NCI-H748 treated with DMSO at 0.1 percent for 48 hours (cell line): Measurements from ENCODE around the gene ASB1.

ENCODE experiments used
- DNase-seq: peaks from one replicate; lab custom pipeline; 2025; lab: John Stamatoyannopoulos, UW

Gene ASB1

DNA sequence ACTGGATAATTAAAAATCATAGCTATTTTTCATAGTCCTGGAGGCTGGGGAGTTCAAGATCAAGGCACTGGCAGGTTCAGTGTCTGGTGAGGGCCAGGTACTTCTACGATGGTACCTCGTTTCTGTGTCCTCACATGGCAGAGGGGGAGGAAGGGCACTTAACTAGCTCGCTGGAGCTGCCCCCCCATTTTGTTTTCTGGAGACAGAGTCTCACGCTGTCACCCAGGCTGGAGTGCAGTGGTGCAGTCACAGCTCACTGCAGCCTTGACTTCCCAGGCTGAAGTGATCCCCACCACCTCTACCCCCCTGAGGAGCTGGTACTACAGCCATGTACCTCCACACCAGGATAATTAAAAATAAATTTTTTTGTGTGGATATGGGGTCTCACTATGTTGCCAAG, 40.3 kb downstream of the ASB1 start:
- DNase-seq: no peak

DNA sequence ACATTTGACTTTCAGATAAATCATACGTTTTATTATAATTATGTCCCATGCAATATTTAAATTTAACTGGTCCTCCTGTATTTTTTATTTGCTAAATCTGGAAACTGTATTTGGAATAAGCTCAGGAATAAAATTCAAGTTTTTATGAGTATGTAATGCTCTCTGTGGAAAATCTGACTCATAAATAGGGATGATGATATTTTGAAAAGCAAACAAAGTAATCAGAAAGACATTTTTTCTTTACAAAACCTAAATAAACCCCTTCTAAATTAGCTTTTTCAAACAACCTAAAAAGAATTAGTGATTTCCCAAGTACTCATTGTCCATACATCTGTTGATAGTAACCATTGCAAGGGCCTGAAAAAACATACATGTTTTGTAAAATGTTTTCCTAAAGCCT, 41.1 kb downstream of the ASB1 start:
- DNase-seq: no peak

DNA sequence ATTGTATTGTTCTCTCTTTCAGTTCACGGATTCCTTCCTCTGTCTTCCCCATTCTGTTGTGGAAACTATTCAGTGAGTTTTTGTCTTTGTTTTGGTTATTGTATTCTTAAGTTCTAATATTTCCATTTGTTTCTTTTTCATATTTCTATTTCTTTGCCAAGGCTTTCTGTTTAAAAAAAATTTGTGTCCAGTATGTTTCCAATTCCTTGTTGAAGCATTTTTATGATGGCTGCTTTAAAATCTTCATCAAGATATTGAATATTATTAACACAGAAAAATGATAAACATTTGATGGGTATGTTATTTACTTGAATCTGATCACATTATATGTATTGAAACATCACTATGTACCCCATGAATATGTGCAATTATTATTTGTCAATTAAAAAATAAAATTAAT, 42.4 kb downstream of the ASB1 start:
- DNase-seq: no peak

DNA sequence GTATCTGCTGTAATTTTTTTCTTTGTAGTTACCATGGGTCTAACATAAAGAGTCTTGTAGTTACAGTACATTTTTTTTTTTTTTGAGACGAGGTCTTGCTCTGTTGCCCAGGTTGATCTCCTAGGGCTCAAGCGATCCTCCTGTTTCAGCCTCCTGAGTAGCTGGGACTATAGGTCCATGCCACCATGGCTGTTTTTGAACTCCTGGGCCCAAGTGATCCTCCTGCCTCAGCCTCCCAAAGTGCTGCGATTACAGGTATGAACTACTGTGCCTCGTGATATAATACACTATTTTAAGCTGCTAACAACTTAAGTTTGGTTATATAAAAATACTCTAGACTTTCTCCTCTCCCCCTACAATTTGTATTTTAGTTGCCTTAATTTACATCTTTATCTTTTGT, 46.3 kb downstream of the ASB1 start:
- no peak for DNase-seq

DNA sequence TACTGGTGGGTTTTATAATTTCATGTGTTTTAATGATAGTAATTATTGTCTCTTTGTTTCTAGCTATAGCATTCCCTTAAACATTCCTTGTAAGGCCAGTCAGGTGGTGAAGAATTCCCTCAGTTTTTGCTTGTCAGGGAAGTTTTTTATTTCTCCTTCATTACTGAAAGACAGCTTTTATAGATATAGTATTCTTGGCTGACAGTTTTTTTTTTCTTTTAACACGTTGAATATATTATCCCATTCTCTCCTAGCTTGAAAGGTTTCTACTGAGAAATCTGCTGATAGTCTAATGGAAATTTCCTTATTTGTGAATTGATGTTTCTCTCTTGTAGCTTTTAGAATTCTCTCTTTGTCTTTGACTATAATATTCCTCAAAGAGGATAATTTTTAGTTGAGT, 46.8 kb downstream of the ASB1 start:
- no peak for DNase-seq

DNA sequence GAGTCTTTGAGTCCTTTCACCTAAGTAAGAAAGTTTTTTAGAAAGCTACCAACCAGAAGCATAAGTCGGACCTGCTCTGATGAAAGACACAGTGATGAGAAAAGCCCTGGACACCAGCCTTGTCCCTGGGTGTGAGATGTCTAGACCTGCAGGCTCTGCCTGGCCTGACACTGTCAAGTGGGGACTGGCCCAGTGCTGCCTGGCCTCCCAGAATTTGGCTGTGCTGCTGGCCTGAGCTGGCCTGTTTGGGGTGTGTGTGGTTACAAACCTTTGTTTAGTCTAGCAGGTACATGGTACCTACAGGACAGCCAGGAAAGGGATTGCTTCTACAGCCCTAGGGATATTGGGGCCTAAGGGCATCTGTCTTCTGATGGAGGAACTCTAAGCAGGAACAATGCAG, 48.3 kb downstream of the ASB1 start:
- no peak for DNase-seq

DNA sequence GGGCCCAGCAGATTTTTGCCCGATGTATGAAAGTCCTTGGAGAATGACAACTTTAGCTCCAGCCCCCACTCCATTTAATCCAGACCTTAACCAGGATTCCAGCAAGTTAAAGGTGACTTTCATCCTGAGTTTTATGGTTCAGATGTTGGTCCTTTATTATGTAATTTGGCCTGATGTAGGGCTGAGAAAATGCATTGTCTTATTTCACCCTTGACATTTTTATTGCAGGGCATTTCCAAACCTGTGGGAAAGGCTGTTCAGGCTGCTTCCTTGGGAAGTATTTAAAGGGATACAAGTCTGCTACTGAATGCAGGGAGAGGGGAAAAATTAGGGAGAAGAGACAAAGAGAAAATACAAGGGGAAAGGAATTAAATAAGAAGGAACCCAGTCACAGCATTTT, 48.8 kb downstream of the ASB1 start:
- DNase-seq: no peak

DNA sequence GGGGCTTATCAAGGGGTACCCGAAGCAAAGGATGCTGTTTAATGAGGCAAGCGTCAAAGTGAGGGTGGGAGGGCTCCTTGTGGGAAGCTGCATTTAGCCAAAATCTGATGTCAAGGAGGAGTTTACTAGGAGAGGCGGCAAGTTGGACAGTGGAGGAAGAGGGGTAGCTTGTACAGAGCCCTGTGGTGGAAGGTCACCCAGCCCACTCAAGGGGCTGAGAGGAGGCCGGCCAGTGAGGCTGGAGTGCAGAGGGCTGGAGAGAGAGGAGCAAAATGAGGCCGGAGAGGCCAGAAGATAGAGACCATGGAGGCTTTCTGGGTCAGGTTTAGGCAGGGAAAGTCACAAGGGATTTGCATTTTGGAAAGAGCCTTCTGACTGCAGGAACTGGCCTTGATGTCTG, 49.5 kb downstream of the ASB1 start:
- no peak for DNase-seq

DNA sequence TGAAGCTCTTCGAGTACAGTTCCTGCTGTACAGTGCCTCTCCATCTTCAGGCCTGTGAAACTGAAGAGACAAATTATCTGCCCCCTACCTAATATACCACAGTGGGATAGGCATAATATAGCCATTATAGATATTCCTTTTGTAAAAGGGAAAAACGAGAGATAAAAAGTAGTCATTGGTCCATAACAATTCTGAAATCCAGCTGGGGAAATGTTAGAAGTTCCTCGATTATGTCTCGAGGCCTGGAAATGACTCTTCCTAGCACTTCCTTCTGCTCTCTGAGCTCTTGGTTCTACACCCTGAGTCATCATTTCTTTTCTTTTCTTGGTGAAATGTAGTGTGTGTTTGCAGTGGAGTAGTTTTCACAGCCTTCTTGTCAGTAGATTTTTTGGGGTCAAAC, 51.5 kb downstream of the ASB1 start:
- DNase-seq: no peak

DNA sequence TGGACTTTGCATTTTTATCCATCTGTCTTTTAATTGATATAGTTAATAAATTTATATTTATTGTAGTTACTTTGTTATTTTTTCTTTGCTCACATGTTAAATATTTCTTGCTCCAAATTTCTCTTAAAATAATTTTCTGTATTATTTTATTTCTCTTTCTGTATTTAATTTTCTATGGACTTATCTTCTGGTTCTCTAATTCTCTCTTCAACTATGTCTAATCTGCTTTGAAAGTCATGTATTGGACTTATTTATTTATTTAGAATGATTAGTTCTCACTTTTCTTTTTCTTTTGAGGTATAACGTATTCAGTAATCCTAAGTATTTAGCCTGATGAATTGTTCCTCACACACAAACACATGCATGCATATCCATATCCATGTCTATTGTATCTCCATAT, 53.1 kb downstream of the ASB1 start:
- DNase-seq: no peak

DNA sequence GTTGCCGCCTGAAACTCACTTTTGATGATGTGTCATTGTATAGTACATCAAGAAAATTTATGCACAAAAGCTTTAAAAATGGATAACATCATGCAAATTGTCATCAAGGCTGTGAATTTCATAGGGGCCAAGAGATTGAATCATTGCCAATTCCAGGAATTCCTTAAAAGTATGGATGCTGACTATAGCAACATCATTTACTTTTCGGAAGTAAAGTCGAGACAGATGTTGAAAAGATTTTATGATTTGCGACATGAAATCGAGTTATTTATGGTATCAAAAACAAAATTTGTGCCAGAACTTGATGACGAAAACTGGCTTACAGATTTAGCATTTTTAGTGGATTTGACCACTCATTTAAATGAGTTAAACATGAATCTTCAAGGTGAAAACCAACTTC, 56.3 kb downstream of the ASB1 start:
- DNase-seq: no peak

DNA sequence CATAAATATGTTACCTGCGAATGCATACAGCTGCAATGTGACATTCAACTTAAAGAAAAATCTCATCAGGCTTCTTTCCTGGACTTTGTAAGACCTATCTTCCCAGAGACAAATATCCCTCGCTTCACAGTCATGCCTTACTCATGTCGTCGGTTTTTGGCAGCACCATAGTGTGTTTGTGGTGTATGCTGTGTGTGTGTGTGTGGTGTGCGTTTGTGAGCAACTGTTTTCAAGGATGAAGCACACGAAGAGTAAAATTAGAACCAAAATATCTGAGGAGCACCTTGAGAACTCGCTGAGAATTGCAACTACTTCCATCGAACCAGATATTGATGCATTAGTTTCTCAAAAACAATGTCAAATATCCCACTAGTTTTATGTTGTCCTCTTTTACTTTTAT, 56.9 kb downstream of the ASB1 start:
- no peak for DNase-seq

DNA sequence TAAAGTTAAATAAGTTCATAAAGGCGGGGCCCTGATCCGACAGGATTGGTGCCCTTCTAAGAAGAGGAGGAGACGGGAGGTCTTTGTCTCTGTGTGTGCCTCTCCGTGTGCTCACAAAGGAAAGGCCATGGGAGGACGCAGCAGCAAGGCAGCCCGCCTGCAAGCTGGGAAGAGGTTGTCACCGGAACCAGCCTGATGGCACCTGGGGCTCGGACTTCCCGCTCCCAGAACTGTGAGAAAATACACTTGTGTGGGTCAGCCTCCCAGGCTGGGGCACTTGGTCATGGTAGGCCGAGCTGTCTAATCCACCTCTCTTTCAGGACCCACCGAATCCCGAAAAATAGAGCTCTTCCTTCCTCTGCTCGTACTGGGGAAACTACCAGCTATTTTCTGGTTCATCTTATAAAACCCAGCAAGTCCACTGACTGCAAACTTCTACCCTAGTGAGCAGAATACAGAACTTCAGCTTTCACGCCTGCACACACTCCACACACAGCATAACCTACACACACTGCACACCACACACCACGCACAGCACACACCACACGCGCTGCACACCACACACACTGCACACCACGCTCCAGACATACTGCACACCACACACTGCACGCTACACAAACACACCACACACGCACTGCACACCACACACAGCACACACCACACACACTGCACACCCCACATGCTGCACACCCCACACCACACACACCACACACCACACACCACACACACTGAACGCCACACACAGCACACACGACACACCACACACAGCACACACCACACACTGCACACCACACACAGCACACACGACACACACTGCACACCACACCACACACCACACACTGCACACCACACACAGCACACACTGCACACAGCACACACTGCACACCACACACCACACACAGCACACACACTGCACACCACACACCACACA, 58.1 kb downstream of the ASB1 start:
- DNase-seq: no peak

DNA sequence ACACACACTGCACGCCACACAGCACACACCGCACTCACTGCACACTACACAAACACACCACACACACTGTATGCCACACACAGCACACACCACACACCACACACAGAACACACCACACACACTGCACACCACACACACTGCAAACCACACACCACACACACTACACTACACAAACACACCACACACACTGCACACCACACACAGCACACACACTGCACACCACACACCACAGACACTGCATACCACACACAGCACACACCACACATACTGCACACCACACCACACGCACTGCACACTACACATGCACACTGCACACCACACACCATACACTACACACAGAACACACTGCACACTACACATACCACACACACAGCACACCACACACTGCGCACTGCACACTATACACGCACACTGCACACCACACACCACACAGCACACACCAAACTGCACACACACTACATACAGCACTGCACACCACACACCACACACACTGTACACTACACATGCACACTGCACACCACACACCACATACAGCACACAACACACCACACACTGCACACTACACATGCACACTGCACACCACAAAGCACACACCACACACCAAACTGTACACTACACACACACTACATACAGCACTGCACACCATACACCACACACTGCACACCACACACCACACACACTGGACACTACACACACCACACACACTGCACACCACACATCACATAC, 59.6 kb downstream of the ASB1 start:
- no peak for DNase-seq

DNA sequence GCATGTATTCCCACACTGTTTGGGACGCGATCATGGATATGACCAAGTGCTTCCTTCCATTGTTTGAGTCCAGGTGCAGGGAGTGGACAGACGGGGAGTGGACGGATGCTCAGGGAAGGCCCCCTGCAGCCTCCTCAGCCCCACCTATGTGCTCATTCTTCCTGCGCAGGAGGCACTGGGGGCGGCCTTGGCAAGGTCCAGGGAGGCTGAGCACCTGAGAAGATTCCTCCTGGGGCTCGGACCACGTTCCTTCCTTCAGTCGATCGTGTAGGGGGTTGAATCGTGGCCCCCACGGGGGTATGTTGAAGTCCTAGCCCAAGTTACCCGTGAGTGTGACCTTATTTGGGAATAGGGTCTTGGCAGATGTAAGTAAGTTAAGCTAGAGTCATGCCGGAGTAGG, 60.4 kb downstream of the ASB1 start:
- no peak for DNase-seq

DNA sequence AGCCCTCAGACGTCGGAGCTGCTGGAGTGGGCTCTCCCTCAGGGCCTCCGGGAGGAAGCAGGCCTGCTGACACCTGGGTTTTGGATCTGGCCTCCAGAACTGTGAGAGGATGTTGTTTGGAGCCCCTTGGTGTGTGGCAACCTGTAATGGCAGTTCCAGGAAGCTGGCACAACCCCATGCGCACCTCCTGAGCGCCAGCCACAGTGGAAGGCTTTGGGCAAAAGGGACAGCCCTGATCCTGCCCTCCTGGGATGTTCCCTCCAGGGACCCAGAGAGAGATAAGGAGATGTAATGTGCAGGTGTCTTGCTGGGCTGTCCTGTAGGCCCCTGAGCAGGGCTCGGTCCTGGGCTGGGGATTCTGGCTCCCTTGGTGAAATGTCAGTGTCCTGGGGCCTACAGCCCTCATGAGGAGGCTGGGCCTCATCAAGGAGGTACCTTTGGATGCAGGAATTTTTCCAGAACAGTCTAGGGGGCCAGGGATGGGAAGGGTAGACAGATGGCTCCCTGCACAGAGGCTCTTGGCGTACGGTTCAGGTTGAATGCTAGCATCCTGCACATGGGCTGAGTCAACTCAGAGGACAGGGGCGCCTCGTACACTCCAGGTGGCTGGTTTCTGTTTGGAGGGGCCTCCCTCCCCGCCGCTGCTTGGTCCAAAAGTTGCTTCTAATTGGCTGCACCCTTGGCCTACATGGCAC, 61.1 kb downstream of the ASB1 start:
- DNase-seq: no peak

DNA sequence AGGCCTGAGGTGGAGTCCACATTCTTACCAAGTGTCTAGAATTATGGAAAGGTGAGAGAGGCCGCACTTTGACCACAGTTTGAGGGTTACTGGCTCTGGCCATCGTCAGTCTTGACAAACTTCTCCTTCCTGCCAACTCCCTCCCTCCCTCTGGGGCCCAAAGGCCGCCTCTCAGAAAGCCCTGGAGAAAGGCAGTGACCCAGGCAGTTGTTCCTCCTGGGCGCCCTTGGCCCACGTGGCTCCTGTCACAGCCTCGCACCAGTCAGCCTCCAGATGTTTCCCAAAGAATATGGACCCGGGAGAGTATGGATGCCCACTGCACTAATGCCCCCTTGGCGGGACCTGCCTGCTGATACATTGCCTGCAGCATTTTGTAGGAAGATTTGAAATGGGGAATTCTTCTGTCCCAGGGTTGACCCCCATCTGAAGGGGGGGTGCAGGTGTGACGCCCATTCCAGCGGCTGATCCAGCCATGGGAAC, 61.7 kb downstream of the ASB1 start:
- DNase-seq: no peak

DNA sequence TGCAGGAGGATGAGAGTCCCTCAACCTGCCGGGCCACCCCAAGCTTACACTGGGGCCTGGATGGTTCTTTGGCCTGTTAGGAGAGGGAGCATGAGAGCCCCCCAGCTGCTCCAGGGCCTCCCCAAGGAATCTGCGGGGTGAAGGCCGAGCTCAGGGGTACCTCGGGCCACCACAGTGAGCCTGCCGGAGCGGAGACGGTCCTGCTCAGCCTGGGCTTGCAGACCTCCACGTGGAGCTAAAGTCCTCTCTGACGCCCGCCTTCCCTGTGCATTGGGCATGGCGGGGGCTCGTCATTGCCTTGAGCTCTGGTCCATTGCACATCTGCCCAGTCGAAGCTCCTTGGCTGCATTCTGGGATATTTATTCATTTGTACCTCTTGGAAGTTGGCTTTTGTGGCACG, 62.7 kb downstream of the ASB1 start:
- DNase-seq: no peak

DNA sequence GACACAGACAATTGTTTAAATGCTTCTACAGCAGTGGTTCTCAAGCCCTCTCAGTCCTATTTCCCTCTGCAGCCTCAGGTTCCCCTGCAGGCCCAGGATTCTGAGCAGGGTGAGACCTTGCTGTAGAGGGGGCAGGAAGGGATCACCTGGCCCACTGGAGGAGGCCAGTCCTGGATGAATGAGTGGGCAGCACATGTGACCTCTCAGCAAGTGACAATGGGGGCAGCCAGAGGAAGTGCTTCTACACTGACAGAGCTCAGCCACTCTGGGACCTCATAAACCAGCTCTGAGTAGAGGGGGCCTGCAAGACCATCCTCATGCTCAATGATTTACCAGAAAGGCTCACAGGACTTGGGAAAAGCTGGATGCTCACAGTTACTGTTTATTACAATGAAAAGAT, 63.2 kb downstream of the ASB1 start:
- DNase-seq: no peak

DNA sequence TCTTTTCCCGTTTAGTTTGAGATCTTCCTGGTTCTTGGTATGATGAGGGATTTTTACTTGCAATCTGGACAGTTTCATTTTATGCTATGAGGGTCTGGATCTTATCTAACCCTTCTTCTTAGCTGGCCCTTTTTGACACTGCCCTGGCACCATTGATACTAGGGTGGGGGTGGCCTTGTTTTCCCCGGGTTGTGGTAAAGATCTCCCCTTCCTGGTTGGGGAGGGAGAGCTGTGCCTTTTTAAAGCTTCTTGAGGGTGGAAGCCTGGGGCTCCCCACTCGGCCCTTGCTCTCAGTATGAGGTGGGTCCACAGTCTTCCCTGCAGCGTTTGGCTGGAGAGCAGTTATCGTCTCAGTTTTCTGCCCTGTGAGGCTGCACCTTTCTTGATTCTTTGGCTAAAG, 66.1 kb downstream of the ASB1 start:
- no peak for DNase-seq

DNA sequence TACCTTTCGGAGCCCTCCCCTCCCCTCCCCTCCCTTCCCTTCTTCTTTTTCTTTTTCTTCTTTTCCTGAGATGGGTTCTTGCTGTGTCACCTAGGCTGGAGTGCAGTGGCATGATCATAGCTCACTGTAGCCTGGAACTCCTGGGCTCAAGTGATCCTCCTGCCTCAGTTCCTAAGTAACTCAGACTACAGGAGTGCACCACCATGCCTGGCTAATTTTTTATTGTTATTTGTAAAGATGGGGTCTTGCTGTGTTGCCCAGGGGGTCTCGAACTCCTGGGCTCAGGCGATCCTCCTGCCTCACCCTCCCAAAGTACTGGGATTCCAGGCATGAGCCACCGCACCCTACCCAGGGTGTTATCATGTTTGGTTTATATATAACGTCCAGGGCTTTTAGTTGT, 66.7 kb downstream of the ASB1 start:
- no peak for DNase-seq

DNA sequence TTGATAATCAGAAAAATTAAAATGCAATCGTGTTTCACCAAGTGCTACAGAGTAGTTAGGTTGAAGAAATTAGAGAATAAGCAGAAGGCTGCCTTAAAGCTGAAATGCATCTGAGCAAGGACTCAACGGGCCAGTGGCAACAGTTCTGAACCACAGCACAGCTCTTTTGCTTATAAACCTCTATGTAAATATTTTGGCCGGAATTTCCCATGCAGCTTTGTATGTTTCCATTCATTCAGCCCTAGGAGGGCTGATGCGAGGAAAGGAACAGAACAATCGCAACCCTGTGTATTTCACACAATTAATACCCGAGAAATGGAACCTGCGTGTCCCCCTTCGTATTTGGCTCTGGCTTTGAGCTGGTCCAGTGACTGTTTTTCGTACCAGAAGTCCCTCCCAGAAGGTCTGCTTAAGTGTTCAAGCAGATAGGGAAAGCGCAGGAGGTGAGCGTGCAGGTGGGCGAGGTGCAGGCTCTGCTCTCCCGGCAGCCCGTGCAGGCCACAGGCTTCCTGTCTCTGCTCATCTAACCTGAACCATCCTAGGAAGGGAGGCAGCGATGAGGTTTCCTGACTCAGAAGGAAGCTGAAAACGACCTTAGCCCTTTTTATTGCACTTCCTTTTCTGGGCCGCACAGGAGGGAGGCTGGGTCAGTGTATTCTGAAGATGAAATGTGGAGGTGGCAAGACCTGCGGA, 67.3 kb downstream of the ASB1 start:
- DNase-seq: no peak
